ENCODE measurements around the gene SCG5.

SCG5 gene

DNA sequence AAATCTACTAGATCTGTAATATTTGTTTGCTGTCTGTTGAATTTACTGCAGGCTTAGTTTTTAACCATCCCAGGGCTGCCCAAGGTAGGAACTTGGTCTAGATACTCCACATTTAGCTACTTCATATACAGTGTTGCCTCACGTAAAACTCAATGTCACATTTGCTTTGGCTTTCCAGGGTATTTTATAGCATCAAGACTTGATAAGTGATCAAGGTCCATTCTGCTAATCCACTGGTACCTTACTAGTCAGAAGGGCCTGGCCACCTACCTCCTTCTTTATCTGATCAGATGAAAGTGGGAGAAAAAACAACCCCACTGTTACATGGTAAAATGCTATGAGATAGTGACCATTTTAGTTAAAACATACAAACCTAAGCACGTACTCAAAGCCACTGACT is 50.8 kb downstream of the SCG5 start:
- DNase-seq = no peak

DNA sequence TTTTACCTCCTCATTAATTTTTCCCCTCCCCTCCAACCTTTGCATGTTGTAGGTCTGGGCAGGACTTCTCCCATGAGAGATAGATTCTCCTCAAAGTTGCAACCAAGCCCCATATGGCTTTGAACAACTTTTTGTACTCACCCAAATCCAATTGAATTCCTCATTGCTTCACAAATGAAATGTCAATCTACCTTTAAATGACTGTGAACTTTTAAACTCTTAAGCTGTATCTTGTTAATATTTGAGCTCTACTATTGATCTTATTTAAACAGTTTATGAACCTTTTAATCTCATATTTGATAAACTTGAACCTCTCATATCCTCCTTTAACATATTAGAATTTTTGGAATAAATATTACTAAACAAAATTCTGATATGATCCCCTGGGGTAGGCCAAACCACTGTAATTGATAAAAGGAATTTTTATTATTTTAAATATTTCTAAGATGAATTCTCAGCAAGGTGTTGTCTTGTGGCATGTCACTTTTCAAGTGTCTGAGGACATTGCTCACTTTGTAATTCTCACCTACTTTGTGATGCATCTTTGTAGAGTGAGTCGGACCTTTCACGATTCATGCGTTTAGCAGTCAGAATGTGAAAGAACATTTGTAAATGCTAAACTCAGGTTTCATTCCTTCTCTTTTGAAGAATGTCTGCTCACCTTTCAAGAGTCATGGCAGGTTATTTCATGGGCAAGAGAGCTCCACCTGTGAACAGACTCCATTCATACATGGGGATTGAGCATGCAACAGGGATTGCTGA is 52.9 kb downstream of the SCG5 start:
- DNase-seq = no peak

DNA sequence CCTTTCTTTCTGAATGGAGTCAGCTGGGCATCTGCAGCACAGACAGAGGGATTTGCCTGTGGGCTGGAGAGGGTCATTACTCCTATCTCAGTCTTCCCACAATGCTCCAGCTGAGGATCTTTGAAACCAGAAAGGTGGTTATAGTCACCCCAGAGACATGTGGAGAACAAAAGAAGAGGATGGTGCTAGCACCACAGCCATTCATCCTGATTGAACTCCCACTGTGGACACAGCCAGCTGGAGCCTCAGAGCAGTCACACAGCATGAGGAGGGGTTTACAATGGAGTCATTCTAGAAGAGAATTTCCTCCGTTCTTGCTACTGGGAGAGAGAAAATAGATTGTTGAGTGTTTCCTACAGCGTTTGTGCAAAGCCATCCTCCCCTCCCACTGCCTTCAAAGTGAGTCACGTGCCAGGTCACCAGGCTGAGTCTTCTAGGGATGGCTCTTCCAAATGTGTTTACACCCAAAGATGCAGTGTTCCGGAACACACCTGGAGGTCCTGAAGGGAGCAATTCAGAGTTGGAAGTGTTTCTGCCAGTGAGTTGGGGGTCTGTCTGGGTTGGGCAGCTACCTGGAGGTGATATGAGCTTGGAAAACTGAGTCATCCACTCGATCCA is 57.4 kb downstream of the SCG5 start:
- DNase-seq = no peak

DNA sequence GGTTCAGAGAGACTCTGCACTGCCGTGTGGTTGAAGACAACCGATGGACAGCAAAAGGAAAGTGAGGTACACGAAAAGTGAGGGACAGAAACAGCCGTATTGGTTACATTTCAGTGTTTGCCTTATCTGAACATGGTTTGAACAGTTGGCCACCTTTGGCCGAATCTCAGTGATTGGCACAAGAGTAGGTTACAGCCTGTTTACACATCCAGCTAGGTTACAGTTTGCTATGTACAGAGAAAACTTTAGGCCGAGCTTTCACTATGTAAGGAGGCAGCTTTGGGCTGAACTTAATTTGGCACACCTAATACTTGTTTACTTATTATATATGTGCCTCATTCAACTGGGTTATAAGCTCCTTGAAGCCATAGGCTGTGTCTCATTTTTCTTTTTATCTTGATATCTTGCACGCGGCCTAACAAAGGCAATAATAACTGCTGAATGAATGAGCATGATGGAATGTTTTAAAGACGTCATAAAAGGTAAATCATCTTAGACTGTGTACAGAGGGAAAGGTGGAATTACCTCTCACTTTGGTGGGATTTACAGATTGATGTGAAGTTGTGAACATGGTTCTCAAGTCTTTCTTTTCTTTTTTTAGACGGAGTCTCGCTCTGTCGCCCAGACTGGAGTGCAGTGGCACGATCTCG is 59.1 kb downstream of the SCG5 start:
- DNase-seq = no peak

DNA sequence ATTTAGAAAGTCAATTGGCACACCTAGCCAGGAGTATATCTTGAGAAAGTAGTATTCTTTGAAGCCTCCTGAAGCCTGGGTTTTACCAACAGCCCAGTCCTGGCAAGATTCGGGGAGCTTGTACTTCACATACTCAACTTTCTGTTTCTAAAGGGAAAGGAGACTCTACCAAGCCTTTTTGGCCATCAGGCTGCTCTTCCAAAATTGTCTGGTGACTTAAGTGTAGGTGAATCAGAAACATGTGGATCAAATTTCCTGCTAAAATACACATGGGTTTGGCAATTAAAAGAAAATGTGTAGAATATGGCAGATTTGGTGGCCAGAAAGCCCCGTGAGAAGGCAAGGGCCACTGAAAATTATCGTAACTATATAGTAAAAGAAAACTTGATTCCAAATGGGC is 60.4 kb downstream of the SCG5 start:
- DNase-seq = no peak

DNA sequence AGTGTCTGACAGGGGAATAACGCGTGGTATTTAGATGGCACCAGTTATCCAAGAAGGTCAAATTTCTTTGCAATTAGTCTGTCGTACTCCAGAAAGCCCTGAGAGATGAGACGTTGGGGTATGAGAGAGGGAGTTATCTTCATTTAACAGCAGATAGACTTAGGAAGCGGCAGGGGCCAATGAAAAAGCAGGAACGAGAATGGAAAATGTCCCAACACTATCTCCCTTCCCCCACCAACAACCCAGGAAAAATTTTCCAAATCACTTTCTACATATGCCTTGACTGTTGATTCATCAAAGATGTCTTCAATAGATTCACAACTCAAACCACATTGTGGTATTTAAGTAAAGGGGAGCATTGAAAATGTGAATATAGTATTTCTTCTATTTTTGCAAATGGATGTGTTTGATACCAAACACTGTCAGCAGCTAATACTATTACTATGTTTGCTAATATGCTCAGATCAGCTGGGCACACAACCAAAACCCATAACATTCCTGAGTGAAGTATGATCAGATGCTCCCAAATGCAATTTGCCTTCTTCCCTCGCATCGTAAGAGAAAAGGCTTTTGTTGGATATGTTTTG is 63.0 kb downstream of the SCG5 start:
- DNase-seq = no peak

DNA sequence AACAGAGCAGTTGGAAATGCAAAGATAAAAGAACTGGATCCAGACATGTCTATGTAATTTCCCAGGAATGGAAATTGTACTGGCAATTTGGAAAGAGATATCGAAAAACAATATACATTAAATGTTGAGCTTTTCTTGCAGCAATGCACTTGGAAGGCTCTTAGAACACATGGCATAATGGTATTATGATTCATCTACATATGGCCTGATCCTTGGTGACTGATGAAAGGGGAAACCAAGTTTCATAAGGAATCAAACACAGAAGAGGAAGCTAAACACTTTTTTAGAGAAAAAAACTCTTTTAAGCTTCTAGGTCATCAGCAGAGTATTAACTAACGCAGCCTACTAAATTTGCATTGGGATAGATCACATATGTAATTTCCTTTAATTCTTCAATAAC is 63.9 kb downstream of the SCG5 start:
- no peak for DNase-seq

DNA sequence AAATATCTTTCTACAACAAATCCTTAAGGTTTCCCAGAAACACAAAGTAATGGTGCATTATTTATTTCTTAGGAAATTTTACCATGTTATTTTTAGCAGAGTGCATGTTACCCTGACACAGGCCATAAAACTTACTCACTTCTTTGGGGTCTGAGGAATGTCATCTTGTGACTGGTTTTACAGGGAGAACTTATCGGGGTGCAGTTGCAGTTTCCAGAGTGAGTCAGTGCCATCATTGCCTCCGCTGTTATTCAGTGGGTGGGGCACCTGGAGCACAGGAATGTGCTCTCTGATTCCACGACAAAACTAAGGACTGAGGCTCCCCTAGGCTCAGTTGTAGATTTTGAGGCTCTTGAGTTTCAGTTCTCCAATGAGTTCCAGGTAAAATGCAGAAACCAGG is 65.2 kb downstream of the SCG5 start:
- no peak for DNase-seq

DNA sequence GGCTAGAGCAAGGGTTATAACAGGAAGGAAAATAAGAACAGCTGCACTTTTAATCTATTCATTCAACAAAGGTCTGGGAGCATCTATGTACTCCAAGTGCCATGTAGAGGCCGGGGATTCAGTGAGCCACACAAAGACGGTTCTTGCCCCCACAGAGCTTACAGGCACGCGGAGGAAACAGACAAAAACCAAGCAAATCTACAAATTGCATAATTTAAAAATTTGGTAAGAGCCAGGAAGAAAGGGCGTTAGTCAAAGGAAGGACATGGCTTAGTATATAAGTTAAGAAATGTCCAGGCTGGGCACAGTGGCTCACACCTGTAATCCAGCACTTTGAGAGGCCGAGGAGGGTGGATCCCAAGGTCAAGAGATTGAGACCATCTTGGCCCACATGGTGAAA is 65.9 kb downstream of the SCG5 start:
- DNase-seq = no peak

DNA sequence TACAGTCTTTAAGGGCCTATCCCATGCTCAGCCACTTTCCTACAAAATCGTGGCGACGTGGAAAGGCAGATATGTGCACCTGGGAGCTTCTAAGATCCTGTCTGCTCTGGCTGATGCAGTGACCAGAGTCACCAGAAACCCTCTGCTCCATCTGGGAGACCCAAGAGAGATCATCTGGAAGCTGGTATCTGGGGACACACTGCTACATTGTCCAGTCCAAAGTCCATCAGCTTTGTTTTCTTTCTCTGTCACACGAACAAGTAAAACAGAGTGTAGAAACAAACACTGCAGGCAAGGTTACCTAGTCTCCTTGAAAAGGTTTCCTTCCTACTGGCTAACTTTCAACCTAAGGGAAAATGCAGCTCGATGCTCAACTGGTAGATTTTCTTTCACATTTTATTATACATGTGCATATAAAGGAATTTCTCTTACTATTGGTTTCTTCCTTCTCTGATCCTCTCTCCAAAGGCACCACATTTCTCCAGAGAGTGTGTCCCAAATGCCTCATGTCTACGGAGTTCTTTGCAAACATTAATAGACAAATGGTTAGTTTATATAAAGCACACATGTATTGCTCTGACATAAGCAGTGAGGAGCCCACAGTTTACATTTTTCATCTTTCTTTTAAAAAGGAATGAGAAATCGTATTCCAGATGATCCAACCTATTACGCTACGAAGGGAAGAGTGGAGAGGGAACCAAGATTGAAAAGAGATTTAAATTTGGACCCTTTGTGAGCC is 68.0 kb downstream of the SCG5 start:
- DNase-seq = no peak

DNA sequence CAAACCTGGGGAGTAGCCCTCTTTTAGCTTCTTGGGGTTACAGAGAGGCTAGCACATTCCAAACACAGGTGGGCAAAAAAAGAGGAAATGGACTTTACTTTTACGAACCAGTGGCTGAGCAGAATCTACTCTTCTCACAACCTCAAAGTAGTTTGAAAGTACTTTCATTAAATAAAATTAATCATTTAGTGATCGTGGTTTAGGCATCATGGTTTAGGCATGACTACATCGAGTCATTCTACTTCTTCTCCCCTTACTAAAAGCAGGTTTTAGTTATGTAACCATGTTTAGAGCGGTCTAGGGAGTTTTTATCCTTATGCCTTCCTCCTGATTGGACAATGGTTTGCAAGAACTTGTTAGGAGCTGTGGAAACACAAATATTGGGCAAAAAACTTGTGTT is 73.8 kb downstream of the SCG5 start:
- DNase-seq = no peak

DNA sequence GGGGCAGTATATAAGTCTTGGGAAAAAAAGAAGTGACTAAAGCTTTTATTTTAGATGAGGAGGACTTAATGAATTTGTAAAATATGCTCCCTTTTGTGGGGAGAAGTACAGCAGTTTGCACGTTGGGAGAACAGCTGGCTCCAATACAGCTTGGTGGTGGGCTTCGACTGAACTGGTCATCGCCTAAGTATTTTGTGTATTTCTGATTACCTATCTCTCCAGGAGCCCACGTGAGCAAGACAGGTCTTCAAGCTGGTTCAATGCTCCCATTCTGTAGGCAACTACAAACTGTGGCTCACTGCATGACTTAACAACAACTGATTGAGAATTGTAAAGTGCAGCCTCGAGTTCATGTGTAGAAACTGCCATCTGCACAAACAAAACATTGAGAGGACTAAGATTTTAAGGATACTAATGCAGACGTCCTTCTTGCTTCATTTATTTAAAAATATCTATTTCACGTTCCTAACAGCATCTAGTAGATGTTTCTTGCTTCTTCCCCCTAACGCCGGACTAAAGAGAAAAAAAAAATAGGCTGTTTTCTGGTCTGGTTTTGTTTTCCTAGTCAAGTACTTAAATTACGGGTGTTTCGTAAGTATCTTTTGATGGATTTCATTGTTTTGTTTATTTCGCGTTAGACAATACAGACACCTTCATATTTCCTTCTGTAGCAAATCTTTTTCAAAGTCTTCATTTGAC is 74.9 kb downstream of the SCG5 start:
- DNase-seq = no peak

DNA sequence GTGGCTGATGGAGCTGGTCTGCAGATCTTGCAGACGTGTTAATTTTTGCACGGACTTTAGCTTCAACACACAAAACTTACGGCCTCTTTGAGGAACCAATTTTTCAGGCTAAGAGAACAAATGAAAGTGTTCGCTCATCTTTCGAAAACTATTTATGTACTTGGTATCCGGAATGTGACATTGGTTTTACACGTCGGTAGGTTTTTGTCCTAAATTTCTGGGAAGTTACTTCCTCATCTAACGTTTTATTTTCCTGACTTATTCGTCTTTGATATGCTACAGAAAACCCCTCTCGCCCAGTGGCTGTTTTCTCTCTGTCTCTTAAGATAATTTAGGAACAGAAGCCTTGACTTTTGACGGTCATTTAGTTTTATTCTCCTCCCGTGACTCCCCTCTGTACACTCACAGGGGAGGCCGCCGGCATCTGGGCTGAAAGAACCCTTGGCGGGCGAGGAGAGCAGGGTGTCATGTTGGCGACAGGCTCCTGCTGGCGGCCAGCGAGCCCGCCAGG is 75.5 kb downstream of the SCG5 start:
- DNase-seq = no peak

DNA sequence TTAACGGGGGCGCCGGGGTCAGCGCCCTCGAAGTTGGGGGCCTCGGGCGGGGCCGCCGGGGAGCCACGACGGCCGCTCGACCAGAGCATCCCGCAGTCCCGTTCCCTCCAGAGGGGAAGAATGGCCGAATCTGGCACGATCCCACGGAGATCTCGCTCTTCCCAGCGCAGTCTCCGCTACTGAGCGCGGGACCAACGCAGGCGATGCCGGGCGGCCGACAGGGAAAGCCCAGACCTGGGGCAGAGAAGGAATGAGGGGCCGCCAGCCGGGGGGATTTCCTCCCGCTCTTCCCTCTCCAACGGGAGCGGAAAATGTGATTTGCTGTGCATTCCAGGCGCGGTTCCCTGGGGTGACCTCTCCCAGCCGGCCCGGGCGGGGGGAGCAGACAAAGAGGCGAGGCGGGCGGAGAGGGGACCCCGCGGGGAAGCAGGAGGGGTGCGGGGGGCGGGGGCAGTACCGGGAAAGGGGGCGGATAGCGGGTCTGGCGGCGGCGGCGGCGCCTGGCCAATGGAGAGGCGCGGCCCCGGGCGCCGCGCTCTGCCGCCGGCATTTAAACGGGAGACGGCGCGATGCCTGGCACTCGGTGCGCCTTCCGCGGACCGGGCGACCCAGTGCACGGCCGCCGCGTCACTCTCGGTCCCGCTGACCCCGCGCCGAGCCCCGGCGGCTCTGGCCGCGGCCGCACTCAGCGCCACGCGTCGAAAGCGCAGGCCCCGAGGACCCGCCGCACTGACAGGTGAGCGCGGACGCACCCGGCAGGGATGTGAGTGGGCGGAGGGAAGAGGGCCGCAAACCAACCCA is 76.1 kb downstream of the SCG5 start, which contains the start of gene GREM1:
TSS of gene GREM1 (plus strand) at position 579 of the 801 bp plus-strand sequence. CDS start 12,687 bp downstream, outside the sequence.
- no peak for DNase-seq

DNA sequence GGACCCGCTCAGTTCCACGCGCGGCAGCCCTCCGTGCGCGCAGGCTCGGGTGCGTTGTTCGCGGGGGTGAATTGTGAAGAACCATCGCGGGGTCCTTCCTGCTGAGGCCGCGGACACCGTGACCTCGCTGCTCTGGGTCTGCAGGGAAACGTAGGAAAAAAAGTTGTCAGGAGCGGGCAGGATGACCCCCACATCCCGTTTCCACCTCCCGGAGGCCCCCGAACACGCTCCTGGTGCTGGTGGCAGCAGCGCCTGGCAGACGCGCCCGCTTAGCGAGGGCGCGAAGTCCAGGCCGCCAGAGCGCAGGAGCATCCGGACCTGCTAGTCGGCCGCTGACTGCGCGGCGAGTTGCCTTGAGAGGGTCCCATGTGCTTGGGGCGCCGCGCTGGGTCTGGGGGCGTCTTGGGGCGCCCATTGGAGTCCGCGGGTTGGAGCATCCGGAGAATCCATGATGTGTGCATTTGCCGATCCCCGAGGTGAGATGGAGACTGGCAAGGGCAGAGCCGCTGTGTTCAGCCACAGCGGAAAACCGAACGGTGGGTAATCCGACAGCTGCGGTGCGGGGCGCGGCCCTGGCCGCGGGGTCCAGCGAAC is 76.8 kb downstream of the SCG5 start:
- no peak for DNase-seq

DNA sequence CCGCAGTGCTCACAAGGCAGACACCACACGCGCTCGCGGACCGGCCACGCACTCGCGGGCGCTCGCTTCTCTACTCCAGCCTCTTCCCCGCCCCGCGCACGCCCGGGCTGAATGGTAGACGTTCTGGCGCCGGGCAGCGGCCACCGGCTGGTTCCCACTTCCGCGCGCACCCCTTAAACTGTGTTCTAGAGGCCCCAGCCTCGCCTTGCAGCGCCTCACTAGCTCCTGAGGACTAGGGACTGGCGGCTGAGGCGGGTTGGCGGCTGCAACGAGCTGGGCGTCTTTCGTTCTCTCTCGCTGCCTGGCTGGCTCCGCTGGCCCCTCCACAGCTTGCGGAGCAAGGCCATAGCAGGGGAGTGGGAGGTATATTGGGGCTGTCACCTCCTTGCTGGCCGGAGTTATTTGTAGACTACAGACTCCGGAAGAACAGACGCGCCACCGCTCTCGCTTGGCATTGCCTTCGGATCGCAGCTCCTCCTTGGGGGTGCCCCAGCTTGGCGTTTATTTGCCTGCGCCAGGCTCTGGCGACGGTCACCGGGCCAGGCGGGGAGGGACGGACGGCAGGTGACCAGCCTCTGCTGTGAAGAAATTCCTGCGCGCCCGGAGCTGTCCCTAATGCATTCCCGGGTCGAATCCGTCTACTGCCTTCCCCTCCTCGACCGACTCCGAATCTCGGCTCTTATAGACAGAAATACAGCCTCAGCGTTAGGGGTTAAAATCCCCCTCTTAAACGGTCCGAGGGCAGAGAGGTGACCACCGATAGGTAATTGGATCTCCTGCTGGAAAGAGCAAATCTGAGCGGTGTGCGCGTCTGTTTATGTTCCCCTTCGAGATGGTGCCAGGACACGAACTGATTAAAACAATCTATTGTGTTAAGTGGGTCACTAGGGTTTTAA is 77.6 kb downstream of the SCG5 start:
- no peak for DNase-seq

DNA sequence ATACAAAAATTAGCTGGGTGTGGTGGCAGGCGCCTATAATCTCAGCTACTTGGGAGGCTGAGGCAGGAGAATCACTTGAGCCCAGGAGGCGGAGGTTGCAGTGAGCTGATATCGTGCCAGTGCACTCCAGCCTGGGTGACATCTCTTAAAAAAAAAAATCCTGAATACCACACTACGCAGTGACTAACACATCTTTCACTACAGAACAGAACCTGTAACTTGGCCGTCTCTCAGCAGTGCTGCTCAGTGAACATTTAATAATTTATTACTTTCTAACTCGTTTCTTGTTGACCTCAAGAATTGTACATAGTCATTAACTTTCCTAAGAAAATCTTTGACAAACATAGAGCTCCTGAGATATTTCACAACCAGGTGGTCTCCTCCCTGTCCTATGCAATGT is 80.1 kb downstream of the SCG5 start:
- no peak for DNase-seq

DNA sequence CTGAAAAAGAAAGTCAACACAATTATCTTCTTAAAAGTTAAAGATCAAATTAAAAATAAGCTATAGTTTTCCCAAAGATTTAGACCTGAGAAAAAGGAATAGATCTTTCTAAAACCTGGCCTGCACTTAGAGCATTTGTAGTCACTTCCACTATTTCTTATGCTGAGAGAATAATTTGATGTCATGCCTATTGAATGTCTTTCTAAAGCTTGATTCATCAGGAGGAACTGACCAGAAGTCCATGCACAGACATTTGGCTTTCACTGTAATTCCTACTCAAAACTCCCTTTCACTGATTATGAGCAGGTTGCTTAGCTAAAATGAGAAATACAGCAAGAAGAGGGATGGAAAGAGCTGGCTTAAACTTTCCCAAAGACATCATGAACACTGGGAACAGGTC is 80.6 kb downstream of the SCG5 start:
- DNase-seq = no peak

DNA sequence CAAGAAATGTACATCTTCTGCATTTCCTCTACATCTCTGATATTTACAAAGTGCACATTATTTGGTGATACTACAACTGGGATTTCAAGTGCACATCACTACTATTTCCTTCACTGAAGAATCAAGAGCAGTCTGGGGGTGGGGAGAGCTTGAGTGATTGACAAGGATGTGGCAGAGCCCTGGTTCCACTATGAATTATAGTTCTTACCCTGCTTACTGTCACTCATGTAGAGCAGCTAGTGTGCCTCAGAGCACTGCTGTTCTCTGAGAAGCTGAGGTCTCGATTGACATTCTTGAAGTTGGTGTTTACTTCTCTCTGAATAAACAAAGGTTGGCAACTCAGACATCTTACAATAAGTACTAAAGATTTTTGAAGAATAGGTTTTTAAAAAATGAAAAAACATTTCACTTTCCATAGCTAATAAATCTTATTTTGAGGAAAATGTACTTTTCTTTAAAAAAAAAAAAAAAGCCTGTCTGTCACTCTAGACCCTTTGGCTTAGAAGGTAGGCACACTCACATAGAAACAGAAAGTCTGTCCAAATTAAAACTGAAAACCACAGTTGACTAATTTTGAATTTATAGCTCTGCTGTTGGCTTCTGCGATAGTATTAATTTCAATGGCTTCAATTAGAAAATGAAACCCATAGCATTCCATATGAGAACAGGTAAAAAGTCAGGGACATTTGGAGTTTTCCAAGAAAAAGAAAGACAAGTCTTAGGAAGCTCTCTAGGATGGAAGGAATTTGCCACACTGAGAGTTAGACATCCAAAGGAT is 81.8 kb downstream of the SCG5 start:
- no peak for DNase-seq

All from 8988T (cell line).